MCF 10A (cell line): Measurements from ENCODE around the gene NLRC5. TPM values are rescaled to one million over a fixed set of nuclear protein-coding genes. Genes with fewer than 3 reads are reported as not detected.

ENCODE experiments used
- BruUV-seq: library from RNA; stranded (reverse); fragments of 400-500 nt; replicated peaks from 2 replicates; lab custom pipeline; 2021; lab: Mats Ljungman, UMichigan
- CTCF ChIA-PET: fragments of 300-600 bp; sonication (Branson Sonifier 250); formaldehyde crosslinking; extraction: SDS; loops from one replicate; lab custom pipeline; 2021; ENCODE audit warnings: antibody characterized with exemption, inconsistent platforms; lab: Yijun Ruan, JAX
- POLR2A ChIA-PET: fragments of 300-600, 350-650 bp; sonication (Branson Sonifier 250); formaldehyde crosslinking; extraction: SDS; loops from one replicate; lab custom pipeline; 2020; ENCODE audit warnings: antibody characterized with exemption, inconsistent platforms; lab: Yijun Ruan, JAX
- DNase-seq: peaks from one replicate; pipeline ENCODE4 v3.0.0-alpha.2; 2018; ENCODE audit not compliant: unreplicated experiment
- H3K27ac Mint-ChIP-seq: one replicate; pipeline ENCODE4 v1.8.0; 2022; ENCODE audit warnings: mild to moderate bottlenecking, low read depth, mixed read lengths; ENCODE audit not compliant: unreplicated experiment
- H3K27me3 Mint-ChIP-seq: one replicate; pipeline ENCODE4 v1.8.0; 2022; ENCODE audit warnings: mixed read lengths; ENCODE audit not compliant: insufficient read depth, unreplicated experiment
- H3K36me3 Mint-ChIP-seq: one replicate; pipeline ENCODE4 v1.8.0; 2022; ENCODE audit warnings: mild to moderate bottlenecking, moderate library complexity, mixed read lengths; ENCODE audit not compliant: insufficient read depth, unreplicated experiment
- H3K4me1 Mint-ChIP-seq: one replicate; pipeline ENCODE4 v1.8.0; 2022; ENCODE audit warnings: mixed read lengths; ENCODE audit not compliant: insufficient read depth, unreplicated experiment
- H3K4me3 Mint-ChIP-seq: one replicate; pipeline ENCODE4 v1.8.0; 2022; ENCODE audit warnings: mild to moderate bottlenecking, moderate library complexity, mixed read lengths; ENCODE audit not compliant: unreplicated experiment
- H3K9me3 Mint-ChIP-seq: one replicate; pipeline ENCODE4 v1.8.0; 2022; ENCODE audit warnings: mixed read lengths; ENCODE audit not compliant: unreplicated experiment
- intact Hi-C: fragments of 100-400 bp; cut with micrococcal nuclease; formaldehyde crosslinking; loops from 2 replicates; pipeline ENCODE4 v1.14.1; 2022
- total RNA-seq: library from RNA; stranded (reverse); gene quantifications from 2 replicates; pipeline ENCODE4 v1.2.3, GENCODE V29; 2022
- TF ChIP-seq, protein P1 (sequence below): fragments of 200-600 bp; IDR thresholded peaks from one replicate; pipeline ENCODE4 v1.8.0; 2022; ENCODE audit warnings: antibody characterized with exemption, mild to moderate bottlenecking; ENCODE audit not compliant: unreplicated experiment

The NLRC5 gene
- total RNA-seq, 1 experiment from 2014 or later, result 8.0 TPM

DNA sequence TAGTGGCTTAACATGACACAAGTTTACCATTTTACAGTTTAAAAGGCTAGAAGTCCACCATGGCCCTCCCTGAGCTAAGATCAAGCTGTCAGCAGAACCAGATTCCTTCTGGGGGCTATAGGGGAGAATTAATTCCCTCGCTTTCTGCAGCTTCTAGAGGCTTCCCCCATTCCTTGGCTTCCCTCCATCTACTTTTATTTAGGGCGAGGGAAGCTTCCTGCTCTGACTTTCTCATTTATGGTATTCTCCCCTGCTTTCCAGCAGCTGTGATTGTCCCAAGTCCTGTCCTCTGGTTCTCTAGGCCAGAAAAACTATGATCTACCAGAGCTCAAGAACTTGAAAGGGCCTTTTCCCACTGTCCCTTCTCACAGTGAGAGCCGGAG, 23.3 kb upstream of the NLRC5 start:
- no TSS peak for BruUV-seq
- peaks cover 5% of the 10 kb centered on the region for H3K4me1 Mint-ChIP-seq
- ChIA-PET POLR2A (no interaction called here), CTCF (interaction anchor here (0.7 to 1.2 kb wide), 3 partner anchors 33 to 100 kb away, joined by 3 to 4 read pairs (median 3); no protein-coding TSS in a partner anchor)
- intact Hi-C loops, result no loop called here
- no peaks in the 10 kb centered on the region for H3K9me3 Mint-ChIP-seq
- H3K27ac Mint-ChIP-seq, result no peak overlapping the region
- DNase-seq, result no peak
- no peak overlapping the region for H3K4me3 Mint-ChIP-seq
- no peaks in the 10 kb centered on the region for H3K36me3 Mint-ChIP-seq
- H3K27me3 Mint-ChIP-seq, result peaks cover 4% of the 10 kb centered on the region
- TF ChIP-seq, protein P1, sequence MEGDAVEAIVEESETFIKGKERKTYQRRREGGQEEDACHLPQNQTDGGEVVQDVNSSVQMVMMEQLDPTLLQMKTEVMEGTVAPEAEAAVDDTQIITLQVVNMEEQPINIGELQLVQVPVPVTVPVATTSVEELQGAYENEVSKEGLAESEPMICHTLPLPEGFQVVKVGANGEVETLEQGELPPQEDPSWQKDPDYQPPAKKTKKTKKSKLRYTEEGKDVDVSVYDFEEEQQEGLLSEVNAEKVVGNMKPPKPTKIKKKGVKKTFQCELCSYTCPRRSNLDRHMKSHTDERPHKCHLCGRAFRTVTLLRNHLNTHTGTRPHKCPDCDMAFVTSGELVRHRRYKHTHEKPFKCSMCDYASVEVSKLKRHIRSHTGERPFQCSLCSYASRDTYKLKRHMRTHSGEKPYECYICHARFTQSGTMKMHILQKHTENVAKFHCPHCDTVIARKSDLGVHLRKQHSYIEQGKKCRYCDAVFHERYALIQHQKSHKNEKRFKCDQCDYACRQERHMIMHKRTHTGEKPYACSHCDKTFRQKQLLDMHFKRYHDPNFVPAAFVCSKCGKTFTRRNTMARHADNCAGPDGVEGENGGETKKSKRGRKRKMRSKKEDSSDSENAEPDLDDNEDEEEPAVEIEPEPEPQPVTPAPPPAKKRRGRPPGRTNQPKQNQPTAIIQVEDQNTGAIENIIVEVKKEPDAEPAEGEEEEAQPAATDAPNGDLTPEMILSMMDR, result no peak

DNA sequence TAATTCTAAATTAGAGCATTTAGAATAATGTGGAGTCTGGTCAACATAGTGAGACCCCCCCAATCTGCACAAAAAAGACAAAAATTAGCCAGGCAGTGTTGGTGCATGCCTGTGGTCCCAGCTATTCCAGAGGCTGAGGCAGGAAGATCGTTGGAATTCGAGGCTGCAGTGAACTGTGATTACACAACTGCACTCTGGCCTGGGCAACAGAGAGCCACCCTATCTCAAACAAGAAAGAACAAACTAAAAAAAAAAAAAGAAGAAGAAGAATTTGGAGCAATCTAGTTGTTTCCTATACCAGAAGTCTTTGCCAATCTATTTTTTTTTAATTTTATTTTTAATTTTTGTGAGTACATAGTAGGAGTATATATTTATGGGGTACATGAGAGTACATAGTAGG, 21.6 kb upstream of the NLRC5 start:
- no peaks in the 10 kb centered on the region for H3K9me3 Mint-ChIP-seq
- H3K4me3 Mint-ChIP-seq, result no peak overlapping the region
- ChIA-PET POLR2A (interaction anchor here (0.6 kb wide), 1 partner anchor 13 kb away, joined by 3 read pairs; no protein-coding TSS in a partner anchor), CTCF (interaction anchor here (0.6 to 0.7 kb wide), 3 partner anchors 181 to 297 kb away, joined by 3 to 5 read pairs (median 3); no protein-coding TSS in a partner anchor)
- peaks cover 9% of the 10 kb centered on the region for H3K27me3 Mint-ChIP-seq
- intact Hi-C loops, result no loop called here
- H3K4me1 Mint-ChIP-seq, result peaks cover 9% of the 10 kb centered on the region
- TF ChIP-seq, protein P1, result no peak
- no peak overlapping the region for H3K27ac Mint-ChIP-seq
- no peak for DNase-seq
- no TSS peak for BruUV-seq
- H3K36me3 Mint-ChIP-seq, result no peaks in the 10 kb centered on the region

DNA sequence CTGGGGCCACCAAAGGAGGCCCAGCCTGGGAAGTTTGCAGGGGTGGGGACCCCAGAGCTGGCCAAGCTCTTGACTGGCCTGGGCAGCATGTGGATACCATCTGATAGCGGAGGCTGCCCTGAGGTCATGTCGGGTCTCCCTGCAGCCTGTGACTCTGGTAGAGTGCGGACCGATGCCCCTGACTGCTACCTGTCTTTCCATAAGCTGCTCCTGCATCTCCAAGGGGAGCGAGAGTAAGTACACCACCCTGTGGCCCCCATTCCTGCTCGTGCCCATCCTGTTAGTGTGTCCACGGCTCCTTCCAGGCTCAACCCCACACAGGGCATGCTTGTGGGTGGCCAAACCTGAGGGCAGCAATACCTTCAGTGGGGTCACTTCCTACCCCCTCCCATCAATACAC, 19.6 kb upstream of the NLRC5 start:
- Mint-ChIP-seq H3K27me3 (peaks cover 9% of the 10 kb centered on the region), H3K4me1 (peaks cover 9% of the 10 kb centered on the region), H3K27ac (no peak overlapping the region), H3K4me3 (no peak overlapping the region), H3K36me3 (no peaks in the 10 kb centered on the region), H3K9me3 (no peaks in the 10 kb centered on the region)
- no peak for DNase-seq
- POLR2A ChIA-PET, result interaction anchor here (0.7 to 0.8 kb wide), 2 partner anchors 37 to 54 kb away, joined by 3 to 6 read pairs; no protein-coding TSS in a partner anchor
- BruUV-seq, result no TSS peak
- intact Hi-C loops, result no loop called here
- TF ChIP-seq, protein P1, result no peak
- CTCF ChIA-PET, result interaction anchor here (0.6 to 1.3 kb wide), 3 partner anchors 14 to 549 kb away, joined by 3 to 4 read pairs (median 4); no protein-coding TSS in a partner anchor

DNA sequence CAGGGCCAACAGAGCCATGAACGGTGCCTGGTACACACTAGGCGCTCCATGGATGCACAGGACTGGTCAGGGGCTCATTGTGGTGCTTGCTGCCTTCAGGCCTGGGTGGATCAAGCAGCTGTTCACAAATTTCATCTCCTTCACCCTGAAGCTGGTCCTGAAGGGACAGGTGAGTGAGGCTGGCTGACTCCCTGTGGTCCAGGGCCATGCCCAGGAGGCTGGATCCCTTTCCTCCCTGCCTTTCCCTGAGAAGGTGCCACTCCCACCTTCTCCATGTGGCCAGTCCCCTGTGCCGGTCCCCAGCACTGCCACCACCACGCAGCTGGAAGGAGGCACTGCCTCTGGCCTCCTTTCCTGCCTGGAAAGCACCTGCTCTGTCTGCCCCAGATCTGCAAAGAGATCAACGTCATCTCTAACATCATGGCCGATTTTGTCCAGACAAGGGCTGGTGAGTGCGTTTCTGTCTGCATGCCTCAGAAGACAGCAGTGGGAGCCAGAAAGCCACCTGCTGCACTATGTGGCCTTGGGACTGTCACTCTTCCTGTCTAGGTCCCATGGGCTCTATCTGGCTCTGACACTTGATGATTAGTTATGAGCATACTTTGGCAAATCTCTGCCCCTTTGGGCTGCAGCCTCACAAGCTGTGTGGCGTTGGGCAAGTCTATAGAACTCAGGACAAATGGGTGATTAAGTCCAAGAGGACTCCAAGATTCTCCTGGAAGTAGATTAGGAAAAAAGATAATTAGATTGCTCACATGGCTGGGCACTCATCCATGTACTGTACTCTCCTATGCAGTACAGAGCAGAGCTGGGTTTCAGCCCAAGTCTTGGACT, 18.2 kb upstream of the NLRC5 start:
- no peak overlapping the region for H3K27ac Mint-ChIP-seq
- no peaks in the 10 kb centered on the region for H3K9me3 Mint-ChIP-seq
- TF ChIP-seq, protein P1, result no peak
- H3K36me3 Mint-ChIP-seq, result no peaks in the 10 kb centered on the region
- no peak overlapping the region for H3K4me3 Mint-ChIP-seq
- CTCF ChIA-PET, result interaction anchor here (0.6 to 0.7 kb wide), 2 partner anchors 24 to 123 kb away, joined by 3 read pairs; no protein-coding TSS in a partner anchor
- POLR2A ChIA-PET, result no interaction called here
- intact Hi-C loops, result no loop called here
- BruUV-seq, result no TSS peak
- no peak for DNase-seq
- H3K4me1 Mint-ChIP-seq, result peaks cover 4% of the 10 kb centered on the region
- H3K27me3 Mint-ChIP-seq, result peaks cover 21% of the 10 kb centered on the region
